Activated CD4-positive, alpha-beta T cell treated with anti-CD3 and anti-CD28 coated beads, Interleukin-2, Interleukin-4, amounts not matched to agents 100 ng/mL and 50 ng/mL, durations not matched to agents 16 hours and 8 hours (primary cell): ENCODE results near the gene ODC1.
"Not testable (repeated sequence)": the region's sequence is repeated elsewhere in the genome, so short reads cannot be mapped to it uniquely, and the experiment has no call there.

Experiments
- DNase-seq: peaks from one replicate; pipeline ENCODE4 v3.0.0-alpha.2; 2020; ENCODE audit warnings: low spot score

Gene ODC1

GRCh38 chr2:10452956-10453904, 5.1 kb upstream of the ODC1 start:
- DNase-seq: no peak

GRCh38 chr2:10452312-10452711, 4.2 kb upstream of the ODC1 start:
- no peak for DNase-seq

- no peak for DNase-seq
Observed at GRCh38 chr2:10451819-10452218, 3.7 kb upstream of the ODC1 start.

GRCh38 chr2:10449838-10450691, 1.9 kb upstream of the ODC1 start:
- no peak for DNase-seq

GRCh38 chr2:10449486-10449831, 1.3 kb upstream of the ODC1 start:
- no peak for DNase-seq

GRCh38 chr2:10448576-10449485, 704 bp upstream of the ODC1 start:
- peak; percentile 96 for DNase-seq

- DNase-seq: peak; percentile 53
Observed at GRCh38 chr2:10447300-10447894, 730 bp downstream of the ODC1 start.

- no peak for DNase-seq
Observed at GRCh38 chr2:10446631-10447030, 1.5 kb downstream of the ODC1 start.

GRCh38 chr2:10444463-10444862, 3.7 kb downstream of the ODC1 start:
- peak; percentile 85 for DNase-seq

GRCh38 chr2:10442469-10443126, 5.5 kb downstream of the ODC1 start:
- not testable (repeated sequence) for DNase-seq

- DNase-seq: no peak
Observed at GRCh38 chr2:10441948-10442347, 6.2 kb downstream of the ODC1 start.

GRCh38 chr2:10440736-10441135, 7.4 kb downstream of the ODC1 start:
- DNase-seq: no peak

- no peak for DNase-seq
Observed at GRCh38 chr2:10439971-10440370, 8.2 kb downstream of the ODC1 start.

- DNase-seq: no peak
Observed at GRCh38 chr2:10439185-10439879, 8.8 kb downstream of the ODC1 start.

- no peak for DNase-seq
Observed at GRCh38 chr2:10438688-10439087, 9.4 kb downstream of the ODC1 start.

- no peak for DNase-seq
Observed at GRCh38 chr2:10437806-10438205, 10.3 kb downstream of the ODC1 start.

- DNase-seq: no peak
Observed at GRCh38 chr2:10436583-10437110, 11.5 kb downstream of the ODC1 start.

- DNase-seq: no peak
Observed at GRCh38 chr2:10435820-10436204, 12.3 kb downstream of the ODC1 start.

GRCh38 chr2:10434886-10435819, 13.0 kb downstream of the ODC1 start:
- DNase-seq: peak; percentile 77
